DND-41 (cell line): ENCODE measurements around the gene RHOA.
"Not testable (repeated sequence)": the region's sequence is repeated elsewhere in the genome, so short reads cannot be mapped to it uniquely, and the experiment has no call there.

Experiments
- ATAC-seq: fragments of 200-7000 bp; cut with Tn5 transposase; 3 replicates; pipeline ENCODE4 v1.9.1; 2021; ENCODE audit warnings: low read depth; ENCODE audit not compliant: insufficient read depth
- DNase-seq: peaks from one replicate; pipeline ENCODE4 v3.0.0-alpha.2; 2020
- H2AFZ ChIP-seq: 2 replicates; pipeline ENCODE4 v1.6.0; 2012; ENCODE audit warnings: low read depth, low read length
- H3K27ac ChIP-seq: 2 replicates; pipeline ENCODE4 v1.5.1; 2012; ENCODE audit warnings: low read length, inconsistent platforms
- H3K27me3 ChIP-seq: fragments of 200-600 bp; sonication (generic); 2 replicates; pipeline ENCODE4 v1.6.0; 2012; ENCODE audit warnings: low read length, mild to moderate bottlenecking, inconsistent platforms; ENCODE audit not compliant: insufficient read depth, poor library complexity
- H3K36me3 ChIP-seq: 2 replicates; pipeline ENCODE4 v1.5.1; 2012; ENCODE audit warnings: low read length, inconsistent platforms; ENCODE audit not compliant: insufficient read depth
- H3K4me1 ChIP-seq: 2 replicates; pipeline ENCODE4 v1.5.1; 2012; ENCODE audit warnings: mild to moderate bottlenecking, low read length; ENCODE audit not compliant: insufficient read depth
- H3K4me2 ChIP-seq: 2 replicates; pipeline ENCODE4 v1.6.0; 2012; ENCODE audit warnings: mild to moderate bottlenecking, moderate library complexity, low read length, inconsistent platforms; ENCODE audit not compliant: insufficient read depth
- H3K4me3 ChIP-seq, 2 experiments: fragments of 200-600 bp in 1 of 2; shearing (Covaris generic) in 1 of 2; 2 replicates each; pipeline ENCODE4 v1.5.1; 2012 to 2016; ENCODE audit warnings: inconsistent platforms in 2 of 2, low read length in 2 of 2, mild to moderate bottlenecking in 2 of 2, low read depth in 1 of 2, moderate library complexity in 1 of 2
- H3K79me2 ChIP-seq: 2 replicates; pipeline ENCODE4 v1.6.0; 2012; ENCODE audit warnings: low read length, inconsistent platforms; ENCODE audit not compliant: insufficient read depth
- H3K9ac ChIP-seq: 2 replicates; pipeline ENCODE4 v1.6.0; 2012; ENCODE audit warnings: low read depth, mild to moderate bottlenecking, inconsistent platforms, low read length, moderate library complexity
- H3K9me3 ChIP-seq: 2 replicates; pipeline ENCODE4 v1.5.1; 2012; ENCODE audit warnings: low read length, moderate library complexity, mild to moderate bottlenecking, inconsistent platforms; ENCODE audit not compliant: insufficient read depth, severe bottlenecking
- H4K20me1 ChIP-seq: 2 replicates; pipeline ENCODE4 v1.6.0; 2012; ENCODE audit warnings: low read length; ENCODE audit not compliant: insufficient read depth
- EZH2 ChIP-seq: IDR thresholded peaks from 3 replicates; pipeline ENCODE4 v1.6.1; 2012; ENCODE audit warnings: borderline replicate concordance, low read depth, mild to moderate bottlenecking, moderate library complexity, low read length, inconsistent platforms; ENCODE audit not compliant: severe bottlenecking
- TF ChIP-seq, protein P1 (sequence below): IDR thresholded peaks from 2 replicates; pipeline ENCODE4 v1.5.1; 2012; ENCODE audit warnings: borderline replicate concordance, low read length, moderate library complexity, mild to moderate bottlenecking; ENCODE audit not compliant: poor library complexity, severe bottlenecking; ENCODE audit errors: extremely low read depth

RHOA gene

DNA sequence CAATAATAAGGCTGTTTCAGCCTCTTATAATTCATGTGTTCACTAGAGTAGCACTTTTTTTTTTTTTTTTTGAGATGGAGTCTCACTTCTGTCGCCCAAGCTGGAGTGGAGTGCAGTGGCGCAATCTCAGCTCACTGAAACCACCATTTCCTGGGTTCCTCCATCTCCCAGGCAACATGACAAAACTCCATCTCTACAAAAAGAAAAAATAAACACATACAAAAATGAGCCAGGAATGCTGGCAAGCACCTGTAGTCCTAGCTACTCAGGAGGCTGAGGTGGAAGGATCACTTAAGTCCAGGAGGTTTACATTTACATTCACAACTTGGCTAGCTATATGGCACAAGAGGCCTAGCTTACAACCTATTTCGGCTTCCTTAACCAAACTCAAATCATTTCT is 78.7 kb downstream of the RHOA start:
- TF ChIP-seq, protein P1, sequence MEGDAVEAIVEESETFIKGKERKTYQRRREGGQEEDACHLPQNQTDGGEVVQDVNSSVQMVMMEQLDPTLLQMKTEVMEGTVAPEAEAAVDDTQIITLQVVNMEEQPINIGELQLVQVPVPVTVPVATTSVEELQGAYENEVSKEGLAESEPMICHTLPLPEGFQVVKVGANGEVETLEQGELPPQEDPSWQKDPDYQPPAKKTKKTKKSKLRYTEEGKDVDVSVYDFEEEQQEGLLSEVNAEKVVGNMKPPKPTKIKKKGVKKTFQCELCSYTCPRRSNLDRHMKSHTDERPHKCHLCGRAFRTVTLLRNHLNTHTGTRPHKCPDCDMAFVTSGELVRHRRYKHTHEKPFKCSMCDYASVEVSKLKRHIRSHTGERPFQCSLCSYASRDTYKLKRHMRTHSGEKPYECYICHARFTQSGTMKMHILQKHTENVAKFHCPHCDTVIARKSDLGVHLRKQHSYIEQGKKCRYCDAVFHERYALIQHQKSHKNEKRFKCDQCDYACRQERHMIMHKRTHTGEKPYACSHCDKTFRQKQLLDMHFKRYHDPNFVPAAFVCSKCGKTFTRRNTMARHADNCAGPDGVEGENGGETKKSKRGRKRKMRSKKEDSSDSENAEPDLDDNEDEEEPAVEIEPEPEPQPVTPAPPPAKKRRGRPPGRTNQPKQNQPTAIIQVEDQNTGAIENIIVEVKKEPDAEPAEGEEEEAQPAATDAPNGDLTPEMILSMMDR: no peak
- TF ChIP-seq EZH2: no peak
- ATAC-seq (no peak), DNase-seq (peak; percentile 13)
- no peaks in the 10 kb centered on the region for H3K27me3 ChIP-seq
- H3K4me3 ChIP-seq: no peak overlapping the region
- no peak overlapping the region for H3K27ac ChIP-seq
- H3K9me3 ChIP-seq: no peaks in the 10 kb centered on the region
- no peaks in the 10 kb centered on the region for H4K20me1 ChIP-seq
- H3K4me1 ChIP-seq: peaks cover 6% of the 10 kb centered on the region
- no peak overlapping the region for H3K9ac ChIP-seq
- H3K79me2 ChIP-seq: peaks cover 65% of the 10 kb centered on the region
- H3K4me2 ChIP-seq: no peak overlapping the region
- H3K36me3 ChIP-seq: peaks cover 78% of the 10 kb centered on the region
- no peak overlapping the region for H2AFZ ChIP-seq

DNA sequence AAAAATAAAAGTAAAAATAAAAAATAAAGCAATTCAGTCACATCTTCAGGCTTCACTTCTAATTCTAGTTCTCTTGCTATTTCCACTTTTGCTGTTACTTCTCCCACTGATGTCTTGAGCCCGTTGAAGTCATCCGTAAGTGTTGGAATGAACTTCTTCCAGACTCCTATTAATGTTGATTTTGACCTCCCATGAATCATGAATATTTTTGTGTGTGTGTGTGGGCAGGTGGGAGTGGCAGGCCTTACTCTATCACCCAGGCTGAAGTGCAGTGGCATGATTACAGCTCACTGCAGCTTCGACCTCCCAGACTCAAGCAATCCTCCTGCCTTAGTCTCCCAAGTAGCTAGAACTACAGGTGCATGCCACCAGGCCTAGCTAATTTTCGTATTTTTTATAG is 82.6 kb downstream of the RHOA start:
- Histone ChIP-seq H3K4me3 (no peak overlapping the region), H3K4me2 (no peak overlapping the region), H3K27me3 (no peaks in the 10 kb centered on the region), H3K4me1 (no peaks in the 10 kb centered on the region), H4K20me1 (peaks cover 4% of the 10 kb centered on the region; the same call in 1 of the 2 replicates), H3K27ac (no peak overlapping the region), H3K79me2 (peaks cover 37% of the 10 kb centered on the region), H3K36me3 (peaks cover 85% of the 10 kb centered on the region), H3K9me3 (no peaks in the 10 kb centered on the region), H3K9ac (no peak overlapping the region), H2AFZ (no peak overlapping the region)
- no peak for DNase-seq
- ATAC-seq: no peak
- no peak for TF ChIP-seq EZH2

DNA sequence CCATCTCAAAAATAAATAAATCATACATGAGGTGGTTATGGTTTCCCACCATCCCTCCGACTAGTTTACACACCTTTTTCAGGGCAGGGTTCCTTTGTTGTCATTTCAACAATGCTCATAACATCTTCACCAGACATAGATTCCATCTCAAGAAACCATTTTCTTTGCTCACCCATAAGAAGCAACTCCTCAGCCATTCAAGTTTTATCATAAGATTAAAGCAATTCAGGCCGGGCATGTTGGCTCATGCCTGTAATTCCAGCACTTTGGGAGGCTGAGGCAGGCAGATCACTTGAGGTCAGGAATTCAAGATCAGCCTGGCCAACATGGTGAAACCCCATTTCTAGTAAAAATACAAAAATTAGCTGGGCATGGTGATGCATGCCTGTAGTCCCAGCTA is 83.4 kb downstream of the RHOA start:
- DNase-seq, H3K9ac ChIP-seq, H3K27me3 ChIP-seq, ATAC-seq, H3K9me3 ChIP-seq, H3K4me1 ChIP-seq, H3K27ac ChIP-seq, H4K20me1 ChIP-seq, H2AFZ ChIP-seq, H3K4me3 ChIP-seq, H3K4me2 ChIP-seq: not testable (repeated sequence)
- Histone ChIP-seq H3K79me2 (peaks cover 33% of the 10 kb centered on the region), H3K36me3 (peaks cover 85% of the 10 kb centered on the region)

DNA sequence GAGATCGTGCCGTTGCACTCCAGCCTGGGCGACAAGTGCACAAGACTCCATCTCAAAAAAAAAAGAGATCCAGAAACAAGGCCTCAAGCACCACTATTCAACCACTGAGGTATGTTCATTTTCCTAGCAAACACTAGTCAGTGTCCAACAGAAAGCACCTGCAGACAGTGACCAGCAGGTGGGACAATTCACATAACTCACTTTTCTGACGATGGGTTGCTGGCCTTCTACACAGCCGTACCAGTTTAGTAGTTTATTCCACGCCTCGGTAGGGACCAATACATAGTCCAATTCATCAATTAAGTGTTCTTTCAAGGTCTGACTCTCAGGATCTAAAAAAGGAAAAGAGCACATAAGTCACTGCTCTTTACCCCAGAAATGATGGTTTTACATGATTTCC is 84.3 kb downstream of the RHOA start:
- DNase-seq (no peak), ATAC-seq (no peak)
- H2AFZ ChIP-seq: no peak overlapping the region
- peaks cover 25% of the 10 kb centered on the region for H3K79me2 ChIP-seq
- no peak overlapping the region for H3K4me2 ChIP-seq
- H4K20me1 ChIP-seq: peaks cover 4% of the 10 kb centered on the region; the same call in 1 of the 2 replicates
- peaks cover 86% of the 10 kb centered on the region for H3K36me3 ChIP-seq
- H3K9ac ChIP-seq: no peak overlapping the region
- no peaks in the 10 kb centered on the region for H3K9me3 ChIP-seq
- H3K4me1 ChIP-seq: no peaks in the 10 kb centered on the region
- H3K4me3 ChIP-seq: no peak overlapping the region
- no peak for TF ChIP-seq EZH2
- TF ChIP-seq, protein P1: peak; percentile 32
- H3K27me3 ChIP-seq: no peaks in the 10 kb centered on the region
- no peak overlapping the region for H3K27ac ChIP-seq
